GM10266 (cell line): Measurements from ENCODE around the gene SMNDC1.

ENCODE experiments used
- DNase-seq: peaks from one replicate; pipeline ENCODE4 v3.0.0; 2012; ENCODE audit errors: extremely low spot score
- TF ChIP-seq, protein P1 (sequence below): IDR thresholded peaks from 2 replicates; pipeline ENCODE4 v1.5.1; 2012; ENCODE audit warnings: mild to moderate bottlenecking, low read depth; ENCODE audit not compliant: control insufficient read depth, insufficient read depth; ENCODE audit errors: missing control alignments

Gene SMNDC1

DNA sequence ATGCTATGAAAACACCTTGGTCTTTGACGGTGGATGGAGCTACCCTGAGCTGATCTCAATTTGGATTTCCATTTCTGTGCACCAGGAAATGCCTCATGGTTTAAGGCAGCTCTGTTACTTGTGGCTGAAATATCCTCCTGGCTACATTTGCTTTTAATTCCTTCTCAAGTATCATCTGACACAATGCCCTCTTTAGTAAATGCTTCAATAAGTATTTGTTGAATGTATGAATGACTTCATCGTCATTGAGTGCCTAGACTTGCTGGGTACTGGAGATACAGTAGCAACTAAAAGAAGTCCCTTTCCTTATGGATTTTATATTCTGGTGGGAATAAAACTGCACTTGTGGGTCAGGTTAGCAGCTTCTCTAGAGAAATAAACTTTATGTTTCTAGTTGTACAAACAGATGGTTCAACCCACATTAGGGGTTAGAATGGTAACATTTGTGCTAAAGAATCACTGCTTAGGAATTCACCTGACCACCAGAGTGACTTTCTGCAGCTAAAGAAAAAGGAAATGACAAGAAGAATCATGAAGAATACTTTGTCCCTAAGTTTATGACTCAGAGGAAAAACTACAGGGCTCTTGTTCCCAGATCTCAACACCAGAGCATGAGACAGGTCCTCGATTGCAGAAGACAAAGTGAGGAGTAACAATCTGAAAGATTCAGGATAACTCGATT lies 21.8 kb upstream of the SMNDC1 start:
- DNase-seq = peak; percentile 56
- TF ChIP-seq, protein P1, sequence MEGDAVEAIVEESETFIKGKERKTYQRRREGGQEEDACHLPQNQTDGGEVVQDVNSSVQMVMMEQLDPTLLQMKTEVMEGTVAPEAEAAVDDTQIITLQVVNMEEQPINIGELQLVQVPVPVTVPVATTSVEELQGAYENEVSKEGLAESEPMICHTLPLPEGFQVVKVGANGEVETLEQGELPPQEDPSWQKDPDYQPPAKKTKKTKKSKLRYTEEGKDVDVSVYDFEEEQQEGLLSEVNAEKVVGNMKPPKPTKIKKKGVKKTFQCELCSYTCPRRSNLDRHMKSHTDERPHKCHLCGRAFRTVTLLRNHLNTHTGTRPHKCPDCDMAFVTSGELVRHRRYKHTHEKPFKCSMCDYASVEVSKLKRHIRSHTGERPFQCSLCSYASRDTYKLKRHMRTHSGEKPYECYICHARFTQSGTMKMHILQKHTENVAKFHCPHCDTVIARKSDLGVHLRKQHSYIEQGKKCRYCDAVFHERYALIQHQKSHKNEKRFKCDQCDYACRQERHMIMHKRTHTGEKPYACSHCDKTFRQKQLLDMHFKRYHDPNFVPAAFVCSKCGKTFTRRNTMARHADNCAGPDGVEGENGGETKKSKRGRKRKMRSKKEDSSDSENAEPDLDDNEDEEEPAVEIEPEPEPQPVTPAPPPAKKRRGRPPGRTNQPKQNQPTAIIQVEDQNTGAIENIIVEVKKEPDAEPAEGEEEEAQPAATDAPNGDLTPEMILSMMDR = no peak

DNA sequence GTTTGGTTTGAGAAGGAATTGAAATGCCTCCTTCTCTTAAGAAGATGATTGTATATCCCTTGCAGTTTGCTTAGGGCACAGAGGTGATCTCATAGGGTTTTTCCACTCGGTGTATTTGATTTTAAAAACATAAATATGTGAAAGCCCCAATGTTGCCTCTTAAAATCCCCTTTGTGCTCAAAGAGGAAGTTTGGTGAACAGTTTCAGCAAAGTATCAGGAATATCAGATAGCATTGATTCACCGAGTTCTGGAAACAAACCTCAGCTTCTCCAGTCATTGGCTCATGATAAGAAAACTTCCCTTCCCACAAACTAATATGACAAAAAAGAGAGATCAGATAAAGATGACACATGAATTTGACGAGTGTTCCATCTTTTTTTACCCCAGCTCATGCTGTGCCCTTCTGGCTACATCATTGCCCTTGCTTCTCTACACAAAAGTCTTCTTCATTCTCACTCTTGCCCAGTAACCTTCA lies 20.1 kb upstream of the SMNDC1 start:
- TF ChIP-seq, protein P1 = no peak
- peak; percentile 61 for DNase-seq

DNA sequence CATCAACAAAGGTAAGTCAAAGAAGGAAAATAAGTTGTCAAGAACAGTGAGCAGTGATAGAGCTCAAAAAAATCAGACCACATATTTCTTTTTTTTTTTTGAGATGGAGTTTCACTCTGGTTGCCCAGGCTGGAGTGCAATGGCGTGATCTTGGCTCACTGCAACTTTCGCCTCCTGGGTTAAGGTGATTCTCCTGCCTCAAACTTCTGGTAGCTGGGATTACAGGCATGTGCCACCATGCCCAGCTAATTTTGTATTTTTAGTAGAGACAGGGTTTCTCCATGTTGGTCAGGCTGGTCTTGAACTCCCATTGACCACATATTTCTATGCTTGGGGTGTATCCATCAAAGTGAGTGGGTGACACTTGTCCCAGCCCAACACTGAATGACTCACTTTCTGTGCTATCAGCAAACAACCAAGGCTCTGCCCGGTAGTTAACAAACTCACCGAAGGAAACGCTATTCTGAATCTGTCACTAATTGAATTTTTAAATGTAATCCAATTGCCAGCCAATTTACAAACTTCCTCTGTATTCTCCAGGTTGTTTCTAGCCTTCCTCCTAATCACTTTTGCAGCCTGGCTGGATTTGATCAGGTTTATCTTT lies 19.6 kb upstream of the SMNDC1 start:
- DNase-seq = peak; percentile 53
- TF ChIP-seq, protein P1 = no peak

DNA sequence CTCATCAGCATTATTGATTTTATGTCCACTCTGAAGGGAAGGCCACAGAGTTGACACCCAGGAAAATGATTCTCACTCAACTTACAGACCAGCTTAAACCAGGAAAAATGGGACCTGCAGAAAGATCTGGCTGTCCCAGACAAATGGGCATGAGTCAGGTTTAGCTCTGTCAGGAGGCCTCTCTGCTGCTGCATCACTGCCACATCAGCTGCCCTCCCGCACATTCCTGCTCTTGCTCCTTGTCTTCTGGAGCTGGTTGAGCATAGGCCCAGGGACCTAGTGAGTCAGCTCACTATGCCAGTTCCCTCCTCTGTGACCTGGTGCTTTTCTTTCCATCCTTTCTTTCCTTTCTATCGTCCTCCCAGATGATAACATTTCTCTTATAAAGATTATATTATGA lies 18.8 kb upstream of the SMNDC1 start:
- TF ChIP-seq, protein P1 = no peak
- DNase-seq = no peak

DNA sequence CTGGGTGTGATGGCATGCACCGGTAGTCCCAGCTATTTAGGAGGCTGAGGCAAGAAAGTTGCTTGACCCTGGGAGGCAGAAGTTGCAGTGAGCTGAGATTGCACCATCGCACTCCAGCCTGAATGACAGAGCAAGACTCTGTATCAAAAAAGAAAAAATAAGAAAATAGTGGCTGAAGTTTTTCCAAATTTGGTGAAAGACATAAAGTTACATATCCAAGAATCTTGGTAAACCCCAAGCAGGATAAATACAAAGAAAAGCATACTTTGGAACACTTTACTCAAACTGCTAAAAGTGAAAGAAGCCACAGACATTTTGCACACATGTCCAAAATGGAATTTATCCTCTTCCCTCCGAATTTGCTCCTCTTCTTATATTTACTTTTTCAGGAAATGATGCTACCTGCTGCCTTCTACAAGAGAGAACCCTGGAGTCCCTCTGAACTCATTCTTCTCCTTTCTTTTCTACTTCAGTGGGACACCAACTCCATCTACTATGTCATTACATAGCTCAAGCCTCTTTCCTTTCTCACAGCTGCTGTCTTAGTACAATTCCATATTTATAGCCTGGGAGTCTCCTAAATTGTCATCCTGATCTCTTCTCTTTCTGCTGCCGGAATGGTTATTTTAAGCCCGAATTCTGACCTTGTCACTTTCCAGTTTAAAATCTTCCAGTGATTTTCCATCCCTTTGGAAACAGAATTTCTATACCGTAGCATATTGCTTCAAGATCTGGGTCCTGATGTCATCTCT lies 17.3 kb upstream of the SMNDC1 start:
- no peak for DNase-seq
- TF ChIP-seq, protein P1 = no peak

DNA sequence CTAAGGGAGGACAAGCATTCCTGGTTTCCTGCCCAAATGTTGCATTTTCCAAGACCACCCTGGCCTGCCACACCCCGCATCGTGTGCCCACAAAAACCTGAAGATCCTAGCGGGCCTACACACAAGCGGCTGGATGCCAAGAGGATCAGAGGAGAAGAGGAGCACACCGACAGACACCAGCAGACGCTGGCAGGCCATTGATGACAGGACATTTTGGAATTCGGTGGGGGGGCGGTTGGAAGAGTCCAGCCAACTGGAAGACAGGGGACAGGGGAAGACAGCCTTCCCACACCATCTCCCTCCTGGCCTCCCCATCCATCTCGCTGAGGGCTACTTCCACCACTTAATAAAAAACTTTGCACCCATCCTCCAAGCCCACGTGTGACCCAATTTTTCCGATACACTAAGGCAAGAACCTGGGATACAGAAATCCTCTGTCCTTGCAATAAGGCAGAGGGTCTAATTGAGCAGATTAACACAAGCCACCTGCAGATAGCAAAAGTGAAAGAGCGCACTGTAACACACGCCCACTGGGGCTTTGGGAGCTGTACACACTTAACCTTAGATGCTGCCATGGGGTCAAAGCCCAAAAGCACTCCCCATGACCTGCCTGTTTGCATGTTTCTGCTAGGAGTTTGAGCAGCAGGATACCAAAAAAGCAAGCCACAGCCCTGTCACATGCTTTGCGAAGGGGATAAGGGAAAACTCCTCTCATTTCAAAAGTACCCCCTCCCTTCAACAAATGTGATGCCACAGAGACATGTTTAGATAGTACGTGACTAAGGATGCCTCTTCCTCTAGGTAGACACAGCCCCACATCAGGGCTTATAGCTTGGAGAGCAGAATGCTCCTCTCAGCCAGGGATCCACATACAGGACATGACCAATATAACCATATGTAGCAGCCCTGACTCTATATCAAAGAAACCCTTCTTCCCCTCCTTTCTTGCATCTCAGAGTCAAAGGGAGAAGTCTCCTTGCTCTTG lies 13.4 kb upstream of the SMNDC1 start:
- TF ChIP-seq, protein P1 = no peak
- DNase-seq = no peak
